Rectal smooth muscle tissue (tissue), 1 donor: ENCODE results near the gene TRAF2.

Experiments
- H3K27ac ChIP-seq: one replicate; pipeline ENCODE4 v1.7.0; 2013; ENCODE audit warnings: low read depth, low read length, inconsistent platforms
- H3K27me3 ChIP-seq: one replicate; pipeline ENCODE4 v1.7.0; 2013; ENCODE audit warnings: low read length; ENCODE audit not compliant: control insufficient read depth, insufficient read depth
- H3K36me3 ChIP-seq: one replicate; pipeline ENCODE4 v1.7.0; 2013; ENCODE audit warnings: low read length; ENCODE audit not compliant: control insufficient read depth, insufficient read depth
- H3K4me1 ChIP-seq: one replicate; pipeline ENCODE4 v1.7.0; 2013; ENCODE audit warnings: low read length; ENCODE audit not compliant: control insufficient read depth, insufficient read depth
- H3K4me3 ChIP-seq: one replicate; pipeline ENCODE4 v1.7.0; 2013; ENCODE audit warnings: low read length
- H3K9ac ChIP-seq: one replicate; pipeline ENCODE4 v1.7.0; 2013; ENCODE audit warnings: low read length

The TRAF2 gene

DNA sequence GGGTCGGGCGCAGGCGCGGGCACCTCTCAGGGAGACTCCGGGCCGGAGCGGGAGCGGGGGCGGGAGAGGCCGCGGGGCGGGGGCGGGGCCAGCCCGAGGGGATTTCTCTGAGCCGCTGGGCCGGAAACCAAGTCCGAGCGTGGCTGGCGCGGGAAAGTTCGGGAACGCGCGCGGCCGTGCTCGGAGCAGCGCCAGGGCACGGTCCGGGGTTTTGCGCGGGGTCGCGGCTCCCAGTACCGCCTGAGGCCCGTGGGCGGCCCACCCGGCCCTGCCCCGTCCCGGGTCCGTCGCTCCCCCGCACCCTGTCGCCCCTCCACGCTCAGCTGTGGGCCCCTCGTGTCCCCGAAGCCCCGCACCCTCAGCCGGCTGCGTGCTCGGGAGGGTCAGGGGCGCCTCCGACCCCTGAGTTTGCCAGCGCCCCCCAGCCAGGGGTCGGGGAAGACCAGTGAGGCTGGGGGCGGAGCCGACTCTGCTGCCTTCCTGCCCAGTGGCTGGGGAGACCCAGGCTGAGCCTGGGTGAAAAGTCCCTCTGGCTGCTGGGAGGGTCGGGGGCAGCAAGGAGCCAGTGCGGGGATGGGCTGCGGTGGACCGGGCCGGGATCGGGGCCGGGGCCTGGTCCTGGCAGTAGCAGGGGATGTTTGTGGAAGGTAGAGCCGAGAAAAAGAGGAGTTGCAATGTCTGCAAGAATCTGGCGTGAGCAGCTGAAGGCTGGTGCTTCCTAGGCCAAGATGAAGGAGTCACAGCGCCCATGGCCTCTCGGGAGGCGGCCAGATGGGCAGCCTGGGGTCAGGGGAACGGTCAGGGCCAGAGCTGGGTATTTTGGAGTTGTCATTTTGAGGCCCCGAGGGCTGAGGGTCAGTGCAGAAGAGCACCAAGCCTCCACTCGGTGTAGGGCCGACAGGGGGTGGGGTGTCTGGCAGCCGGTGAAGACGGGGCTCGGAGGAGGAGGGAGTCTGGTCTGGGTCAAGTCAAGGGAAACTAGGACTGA is 588 bp downstream of the TRAF2 start:
- H3K9ac ChIP-seq: peak overlapping the region; percentile 56
- no peaks in the 10 kb centered on the region for H3K36me3 ChIP-seq
- peak overlapping the region; percentile 68 for H3K27ac ChIP-seq
- peaks cover 4% of the 10 kb centered on the region for H3K4me1 ChIP-seq
- no peaks in the 10 kb centered on the region for H3K27me3 ChIP-seq
- H3K4me3 ChIP-seq: peak overlapping the region; percentile 77

DNA sequence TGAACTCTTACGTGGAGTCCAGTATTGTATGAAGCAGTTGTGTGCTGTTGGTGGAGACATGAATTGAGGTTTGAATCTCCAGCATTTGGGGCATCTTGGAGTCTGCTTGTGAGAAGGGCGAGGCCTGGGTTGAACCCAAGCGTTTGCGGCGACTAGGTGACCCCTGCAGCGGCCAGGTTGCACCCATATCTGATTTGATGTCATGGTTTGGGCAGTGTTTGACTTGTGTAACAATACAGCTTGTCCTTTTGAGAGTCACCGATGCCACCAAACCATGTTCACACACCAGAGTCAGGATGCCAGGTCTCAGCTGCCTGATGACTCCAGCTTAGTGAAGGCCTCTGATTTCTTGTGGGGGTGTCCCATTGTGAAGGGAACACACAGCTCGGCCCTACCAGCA is 2.1 kb downstream of the TRAF2 start:
- Histone ChIP-seq H3K4me3 (no peak overlapping the region), H3K4me1 (peaks cover 4% of the 10 kb centered on the region), H3K27me3 (no peaks in the 10 kb centered on the region), H3K27ac (no peak overlapping the region), H3K9ac (no peak overlapping the region), H3K36me3 (no peaks in the 10 kb centered on the region)

DNA sequence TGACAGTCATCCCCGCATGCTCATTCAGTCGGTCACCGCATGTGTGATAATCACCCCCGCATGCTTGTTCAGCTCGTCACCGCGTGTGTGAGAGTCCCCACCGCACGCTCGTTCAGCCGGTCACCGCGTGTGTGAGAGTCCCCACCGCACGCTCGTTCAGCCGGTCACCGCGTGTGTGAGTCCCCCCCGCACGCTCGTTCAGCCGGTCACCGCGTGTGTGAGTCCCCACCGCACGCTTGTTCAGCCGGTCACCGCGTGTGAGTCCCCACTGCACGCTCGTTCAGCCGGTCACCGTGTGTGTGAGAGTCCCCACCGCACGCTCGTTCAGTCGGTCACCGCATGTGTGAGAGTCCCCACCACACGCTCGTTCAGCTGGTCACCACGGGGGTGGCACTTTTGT is 3.5 kb downstream of the TRAF2 start:
- Histone ChIP-seq H3K4me1 (peaks cover 4% of the 10 kb centered on the region), H3K4me3 (no peak overlapping the region), H3K36me3 (no peaks in the 10 kb centered on the region), H3K9ac (no peak overlapping the region), H3K27me3 (no peaks in the 10 kb centered on the region), H3K27ac (no peak overlapping the region)

DNA sequence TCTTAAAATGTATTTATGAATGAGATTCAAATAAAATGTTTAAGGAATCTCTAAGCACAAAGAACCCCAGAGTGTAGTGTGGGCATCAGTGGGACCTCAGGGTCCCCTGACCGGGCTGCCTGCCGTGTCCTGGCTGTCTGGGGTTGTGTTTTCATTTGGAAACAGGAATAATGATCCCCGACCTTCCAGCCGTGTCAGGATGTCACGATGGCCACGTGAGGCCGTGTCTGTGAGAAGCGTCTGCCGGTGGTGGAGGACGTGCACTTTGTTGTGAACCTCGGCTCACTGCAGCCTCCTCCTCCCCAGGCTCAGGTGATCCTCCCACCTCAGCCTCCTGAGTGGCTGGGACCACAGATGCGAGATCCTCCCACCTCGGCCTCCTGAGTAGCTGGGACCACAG is 4.3 kb downstream of the TRAF2 start:
- peaks cover 4% of the 10 kb centered on the region for H3K4me1 ChIP-seq
- H3K36me3 ChIP-seq: peaks cover 3% of the 10 kb centered on the region
- no peak overlapping the region for H3K4me3 ChIP-seq
- H3K9ac ChIP-seq: no peak overlapping the region
- no peak overlapping the region for H3K27ac ChIP-seq
- H3K27me3 ChIP-seq: no peaks in the 10 kb centered on the region

DNA sequence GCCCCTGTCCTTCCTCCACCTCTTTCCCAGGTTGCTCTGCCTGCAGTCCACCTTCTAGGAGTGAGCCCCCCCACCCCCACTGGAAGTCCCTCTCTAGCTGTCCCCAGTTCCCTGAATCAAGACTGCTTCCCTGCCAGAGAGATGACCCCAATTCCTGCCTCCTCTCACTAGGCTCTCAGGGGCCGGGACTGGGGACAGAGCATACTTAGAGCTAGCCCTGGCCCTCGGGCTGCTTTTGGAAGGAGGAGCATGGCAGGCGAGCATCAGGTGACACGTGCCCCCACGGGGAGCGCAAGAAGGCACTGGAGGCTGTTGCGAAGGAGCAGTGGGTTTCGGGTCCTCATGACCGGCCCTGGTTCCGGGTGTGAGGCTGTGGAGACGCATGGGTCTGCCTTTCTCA is 9.7 kb downstream of the TRAF2 start:
- H3K4me1 ChIP-seq: no peaks in the 10 kb centered on the region
- H3K9ac ChIP-seq: no peak overlapping the region

DNA sequence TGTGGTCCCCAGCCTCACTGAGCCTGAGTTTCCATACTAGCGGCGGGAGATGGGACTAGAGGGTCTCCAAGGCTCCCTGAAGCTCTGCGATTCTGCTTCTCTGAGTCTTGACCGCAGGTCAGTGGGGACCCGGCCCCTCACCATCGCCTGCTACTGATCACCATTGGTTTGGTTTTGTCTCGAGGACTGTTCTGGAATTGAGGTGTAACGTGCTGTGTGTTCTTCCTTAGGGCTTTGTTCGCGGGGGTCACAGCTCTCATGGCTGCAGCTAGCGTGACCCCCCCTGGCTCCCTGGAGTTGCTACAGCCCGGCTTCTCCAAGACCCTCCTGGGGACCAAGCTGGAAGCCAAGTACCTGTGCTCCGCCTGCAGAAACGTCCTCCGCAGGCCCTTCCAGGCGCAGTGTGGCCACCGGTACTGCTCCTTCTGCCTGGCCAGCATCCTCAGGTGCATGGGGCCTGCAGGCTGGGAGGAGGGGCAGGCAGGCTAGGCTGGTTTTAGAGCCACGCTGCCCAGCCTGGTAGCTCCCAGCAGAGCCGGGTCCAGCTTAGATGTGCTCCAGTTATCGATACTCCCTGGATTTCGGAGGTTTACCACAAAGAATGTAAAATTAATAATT is 12.3 kb downstream of the TRAF2 start:
- Histone ChIP-seq H3K27ac (no peak overlapping the region), H3K4me3 (no peak overlapping the region), H3K27me3 (no peaks in the 10 kb centered on the region), H3K4me1 (peaks cover 13% of the 10 kb centered on the region), H3K9ac (no peak overlapping the region), H3K36me3 (peaks cover 17% of the 10 kb centered on the region)

More for the DNA sequence above, 9.7 kb downstream of the TRAF2 start:
- H3K27me3 ChIP-seq: no peaks in the 10 kb centered on the region
- no peak overlapping the region for H3K27ac ChIP-seq
- peaks cover 14% of the 10 kb centered on the region for H3K36me3 ChIP-seq
- H3K4me3 ChIP-seq: no peak overlapping the region

DNA sequence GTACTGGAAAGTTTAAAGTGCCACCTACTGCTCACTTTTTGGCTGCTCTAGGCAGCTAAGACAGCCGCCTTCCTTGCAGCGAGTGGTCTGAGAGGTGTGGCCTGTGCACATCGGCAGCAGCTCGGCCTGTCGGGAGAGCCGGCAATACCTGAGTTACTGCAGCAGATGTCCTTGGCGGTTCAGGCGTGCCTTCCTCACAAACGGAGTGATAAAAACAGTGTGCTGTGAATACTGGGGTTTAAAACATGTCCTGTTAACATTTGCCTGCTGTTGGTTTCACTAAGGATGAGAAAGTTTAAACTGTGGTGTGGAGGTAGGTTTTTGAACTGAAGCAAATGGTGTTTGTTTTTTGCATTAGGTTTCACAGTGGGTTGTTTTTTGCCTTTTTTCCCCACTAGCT is 12.9 kb downstream of the TRAF2 start:
- Histone ChIP-seq H3K4me1 (peaks cover 13% of the 10 kb centered on the region), H3K9ac (no peak overlapping the region), H3K27me3 (no peaks in the 10 kb centered on the region), H3K36me3 (peaks cover 17% of the 10 kb centered on the region), H3K4me3 (no peak overlapping the region), H3K27ac (no peak overlapping the region)

DNA sequence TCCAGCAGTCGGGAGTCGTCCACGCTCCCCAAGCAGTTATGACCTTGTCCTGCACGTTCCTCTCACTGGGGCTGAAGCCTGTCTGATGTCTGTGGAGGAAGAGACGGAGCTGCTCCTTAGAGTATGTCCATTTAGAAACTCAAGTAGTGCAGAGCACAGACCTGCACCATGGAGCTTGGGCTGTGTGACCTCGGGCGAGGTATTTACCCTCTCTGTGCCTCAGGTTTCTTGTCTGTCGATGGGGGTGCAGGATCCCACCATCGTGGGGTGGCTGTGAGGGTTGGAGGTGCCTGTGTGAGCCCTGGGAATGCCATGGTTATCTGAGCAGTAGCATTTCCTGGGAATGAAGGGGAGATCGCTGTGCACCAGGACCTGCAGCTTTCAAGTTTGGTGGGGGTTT is 14.2 kb downstream of the TRAF2 start:
- Histone ChIP-seq H3K4me3 (no peak overlapping the region), H3K9ac (peak overlapping the region; percentile 32), H3K4me1 (peaks cover 13% of the 10 kb centered on the region), H3K27me3 (no peaks in the 10 kb centered on the region), H3K36me3 (peaks cover 13% of the 10 kb centered on the region), H3K27ac (no peak overlapping the region)

DNA sequence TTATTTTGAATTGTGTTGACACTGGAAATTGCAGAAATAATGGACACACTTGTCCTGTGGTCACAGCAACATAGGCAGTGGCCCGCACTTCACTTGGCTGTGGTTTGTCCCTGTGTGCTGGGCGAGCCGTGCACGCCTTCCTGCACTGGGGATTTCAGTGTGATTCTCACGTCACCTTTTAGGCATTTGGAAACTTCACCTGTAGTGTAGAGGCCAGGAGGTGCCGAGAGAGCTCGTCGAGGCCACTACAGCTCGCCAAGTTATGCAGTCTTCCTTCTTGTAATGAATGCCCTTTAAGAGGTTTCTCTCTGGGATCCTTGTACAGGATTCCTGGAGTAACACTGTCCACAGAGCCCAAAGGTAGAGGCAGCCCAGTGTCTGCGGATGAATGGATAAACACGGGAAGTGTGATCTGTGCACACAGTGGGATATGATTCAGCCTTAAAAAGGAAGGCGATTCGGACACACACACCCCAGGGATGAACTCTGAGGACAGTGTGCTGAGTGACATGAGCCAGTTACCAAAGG is 14.7 kb downstream of the TRAF2 start:
- no peak overlapping the region for H3K4me3 ChIP-seq
- no peaks in the 10 kb centered on the region for H3K27me3 ChIP-seq
- H3K9ac ChIP-seq: peak overlapping the region; percentile 32
- H3K36me3 ChIP-seq: peaks cover 13% of the 10 kb centered on the region
- H3K4me1 ChIP-seq: peaks cover 13% of the 10 kb centered on the region
- H3K27ac ChIP-seq: peak overlapping the region; percentile 65

DNA sequence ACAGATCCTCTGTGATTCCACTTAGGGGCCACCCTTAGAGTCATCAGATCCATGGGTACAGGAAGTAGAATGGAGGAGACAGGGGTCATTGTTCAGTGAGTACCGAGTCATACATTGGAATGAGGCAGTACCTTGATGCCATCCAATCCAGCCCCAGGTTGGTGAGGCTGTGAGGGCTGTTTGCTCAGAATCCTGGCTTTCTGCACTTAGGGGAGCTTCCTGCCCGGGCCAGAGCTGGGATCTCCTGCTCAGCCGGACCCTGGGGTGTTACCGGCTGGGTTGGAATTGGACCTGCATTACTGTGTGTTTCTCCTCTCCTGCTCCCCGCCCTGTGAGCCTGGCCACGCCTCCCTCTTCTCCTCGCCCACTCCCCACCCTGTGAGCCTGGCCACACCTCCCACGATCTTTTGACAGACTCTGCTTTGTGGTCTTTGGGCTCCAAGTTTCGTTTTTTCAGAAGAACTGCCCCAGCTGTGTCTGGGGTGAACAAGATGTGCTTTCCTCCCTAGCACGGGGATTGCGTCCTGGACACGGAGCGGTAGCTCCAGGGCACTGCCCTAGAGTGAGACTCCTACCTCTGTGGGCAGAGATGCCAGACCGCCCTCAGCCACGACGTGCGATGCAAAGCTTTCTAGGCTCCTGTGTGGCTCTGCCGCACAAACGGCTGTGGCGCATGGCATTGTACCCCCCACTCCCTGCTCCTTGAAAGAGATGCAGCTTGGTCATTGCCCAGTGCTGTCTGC is 15.4 kb downstream of the TRAF2 start:
- peaks cover 13% of the 10 kb centered on the region for H3K4me1 ChIP-seq
- H3K36me3 ChIP-seq: peaks cover 14% of the 10 kb centered on the region
- peak overlapping the region; percentile 65 for H3K27ac ChIP-seq
- peak overlapping the region; percentile 38 for H3K4me3 ChIP-seq
- H3K27me3 ChIP-seq: no peaks in the 10 kb centered on the region
- peak overlapping the region; percentile 8 for H3K9ac ChIP-seq

DNA sequence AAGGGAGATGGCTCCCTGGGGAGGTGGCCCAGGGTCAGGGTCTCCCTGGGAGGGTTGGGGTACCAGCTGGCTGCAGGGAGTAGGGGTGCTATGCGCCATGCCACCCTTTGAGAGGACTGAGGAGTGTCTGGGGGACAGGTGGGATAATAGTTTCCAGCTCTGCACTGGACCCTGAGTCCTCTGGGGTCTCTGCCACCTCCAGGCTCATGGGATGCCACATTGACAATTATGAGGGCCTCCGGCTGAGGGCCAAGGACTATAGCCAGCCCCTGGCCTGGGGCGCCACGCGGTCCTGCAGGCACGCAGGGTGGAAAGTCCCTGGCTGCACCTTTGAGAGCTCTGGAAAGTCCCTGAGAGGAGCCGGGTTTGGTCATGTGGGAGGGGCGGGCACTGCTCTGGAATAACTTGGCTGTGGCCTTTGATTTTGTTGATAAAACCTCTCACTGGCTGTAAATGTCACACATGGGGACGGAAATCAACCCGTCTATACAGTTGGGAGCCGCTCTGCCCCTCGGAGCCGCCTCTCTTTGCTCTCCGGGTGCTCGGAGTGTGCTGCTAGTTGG is 16.0 kb downstream of the TRAF2 start:
- Histone ChIP-seq H3K9ac (no peak overlapping the region), H3K36me3 (peaks cover 21% of the 10 kb centered on the region), H3K27ac (peak overlapping the region; percentile 65), H3K4me1 (peaks cover 13% of the 10 kb centered on the region), H3K27me3 (no peaks in the 10 kb centered on the region), H3K4me3 (peak overlapping the region; percentile 38)
